Activated gamma-delta T cell treated with anti-CD3 and anti-CD28 coated beads, Interleukin-2, amount 50 U/mL, for 16 hours (primary cell): ENCODE results near the gene PLXNC1.

ENCODE experiments used
- DNase-seq: peaks from one replicate; pipeline ENCODE4 v3.0.0-alpha.2; 2020; ENCODE audit warnings: low read depth

PLXNC1 gene

GRCh38 chr12:94204499-94205247 lies 56.3 kb downstream of the PLXNC1 start:
- no peak for DNase-seq

DNA sequence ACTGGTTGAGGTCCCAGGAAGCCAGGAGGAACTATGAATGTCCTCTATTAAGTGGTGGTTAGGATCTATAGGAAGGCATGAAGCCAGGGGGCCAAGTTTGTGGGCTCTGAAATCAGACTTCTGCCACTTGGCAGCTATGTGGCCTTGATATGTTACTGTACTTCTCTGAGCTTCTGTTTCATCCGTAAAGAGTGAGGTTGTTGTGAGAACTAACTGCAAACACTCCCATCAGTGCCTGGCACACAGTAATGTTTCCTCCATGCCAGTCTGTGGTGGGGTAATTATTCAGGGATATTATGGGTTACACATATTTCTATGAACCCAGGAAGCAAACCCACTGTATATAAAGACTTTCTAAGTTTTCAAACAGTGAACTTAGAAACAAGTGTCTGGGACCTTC lies 57.4 kb downstream of the PLXNC1 start:
- no peak for DNase-seq

DNA sequence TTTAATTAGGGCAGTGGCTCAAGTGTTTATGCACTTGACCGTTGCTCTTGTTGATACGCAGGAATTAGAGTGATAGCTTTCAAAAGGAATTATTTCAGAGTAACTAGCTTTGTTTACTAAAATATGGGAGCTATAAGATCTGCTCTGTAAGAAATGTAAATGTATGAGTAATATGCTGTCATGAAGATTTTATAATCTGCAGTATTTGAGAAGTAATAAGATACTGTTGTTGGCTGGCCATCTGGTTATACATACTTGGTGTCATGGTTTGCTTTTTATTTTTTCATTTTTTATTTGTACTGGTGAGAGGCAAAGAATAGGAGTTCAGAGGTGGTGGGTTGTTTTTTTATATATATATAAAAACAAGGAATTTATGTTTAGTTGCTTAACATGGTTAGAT lies 58.5 kb downstream of the PLXNC1 start:
- DNase-seq, result no peak

DNA sequence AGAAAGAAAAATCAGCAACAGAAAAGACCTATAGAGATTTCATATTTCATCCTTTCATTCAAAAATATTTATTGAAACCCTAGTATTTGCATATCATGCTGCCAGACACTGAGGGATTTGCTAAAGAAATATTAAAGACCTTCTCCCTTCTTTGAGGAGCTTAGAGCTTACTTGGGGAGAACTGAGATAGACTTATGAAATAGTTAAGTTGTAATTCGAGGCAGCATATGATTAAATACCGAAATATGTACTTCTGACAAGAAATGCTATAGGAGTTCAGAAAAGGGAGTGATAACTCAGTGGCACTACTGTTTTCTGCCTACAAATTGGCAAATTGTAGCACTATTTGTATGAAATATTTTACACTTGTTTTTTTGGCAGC lies 59.1 kb downstream of the PLXNC1 start:
- DNase-seq, result no peak

DNA sequence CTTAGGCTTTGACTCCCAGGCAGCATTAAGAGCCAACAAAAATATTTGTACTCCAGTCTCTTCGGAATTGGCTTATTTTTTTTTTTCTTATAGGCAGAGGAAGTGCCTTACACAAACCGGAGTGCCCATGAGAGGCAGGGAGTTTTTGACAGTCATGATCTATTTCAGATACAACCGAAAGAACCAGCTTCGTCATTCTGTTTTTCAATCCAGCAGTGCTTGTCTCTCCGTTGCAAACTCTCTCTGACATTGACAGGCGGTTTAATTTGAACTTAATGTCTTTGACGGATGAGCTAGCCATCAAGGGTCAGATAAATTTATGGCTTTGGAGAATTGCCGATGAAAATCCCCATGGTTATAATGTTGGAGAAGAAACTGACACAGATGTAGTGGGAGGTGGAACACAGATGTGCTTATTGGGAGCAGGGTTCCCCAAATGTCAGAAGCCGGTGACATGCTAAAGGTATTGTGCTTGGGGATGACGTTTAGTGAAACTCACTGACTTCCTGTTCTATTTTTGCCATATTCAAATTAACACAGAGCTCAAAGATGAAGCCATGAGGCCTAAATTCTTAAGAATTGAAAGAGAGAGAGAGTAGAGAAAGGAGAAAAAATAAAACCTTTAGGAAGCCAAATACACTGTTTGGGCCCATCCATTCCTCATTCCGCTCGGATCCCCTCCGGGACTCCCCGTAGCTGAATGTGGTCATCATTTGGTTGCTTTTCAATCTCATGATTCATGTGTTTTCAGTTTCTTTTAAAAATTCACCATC lies 59.7 kb downstream of the PLXNC1 start:
- DNase-seq, result peak; percentile 22

DNA sequence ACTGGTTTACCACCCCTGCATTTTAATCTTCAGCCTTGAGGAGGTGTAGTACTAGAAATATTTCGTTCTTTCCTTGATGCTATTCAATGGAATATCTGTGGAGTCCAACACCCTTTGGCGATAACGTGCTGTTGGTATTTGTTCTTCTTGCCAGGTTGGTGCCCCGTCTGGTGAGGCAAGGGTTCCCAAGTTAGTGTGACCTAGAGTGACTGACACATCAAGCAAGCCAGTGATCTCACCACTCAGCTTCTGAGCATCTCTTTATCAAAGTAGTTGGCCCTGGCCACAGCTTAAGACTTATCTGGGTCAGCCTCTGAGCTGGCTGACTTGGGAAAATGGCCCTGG lies 60.2 kb downstream of the PLXNC1 start:
- DNase-seq, result peak; percentile 3

GRCh38 chr12:94209240-94209639 lies 60.9 kb downstream of the PLXNC1 start:
- DNase-seq, result no peak

GRCh38 chr12:94211021-94211420 lies 62.6 kb downstream of the PLXNC1 start:
- DNase-seq, result no peak

DNA sequence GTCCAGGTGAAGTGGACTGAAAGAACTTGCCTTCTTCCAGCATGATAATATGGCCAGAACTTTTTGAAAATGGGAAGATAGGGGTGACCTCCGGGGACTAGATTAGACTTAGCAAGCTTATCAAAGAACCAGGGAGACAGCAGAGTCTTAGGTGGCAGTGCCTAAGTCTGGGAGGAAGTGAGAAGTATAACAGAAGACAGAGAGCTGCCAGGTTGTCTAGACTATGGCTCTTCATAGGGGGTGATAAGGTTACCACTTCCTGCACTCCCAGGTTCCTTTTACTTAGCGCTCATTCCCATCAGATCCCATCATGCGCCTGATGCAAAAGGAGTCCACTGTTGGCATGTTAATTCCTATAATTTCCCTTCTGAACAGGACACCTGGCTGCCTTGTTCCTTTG lies 69.9 kb downstream of the PLXNC1 start:
- no peak for DNase-seq

DNA sequence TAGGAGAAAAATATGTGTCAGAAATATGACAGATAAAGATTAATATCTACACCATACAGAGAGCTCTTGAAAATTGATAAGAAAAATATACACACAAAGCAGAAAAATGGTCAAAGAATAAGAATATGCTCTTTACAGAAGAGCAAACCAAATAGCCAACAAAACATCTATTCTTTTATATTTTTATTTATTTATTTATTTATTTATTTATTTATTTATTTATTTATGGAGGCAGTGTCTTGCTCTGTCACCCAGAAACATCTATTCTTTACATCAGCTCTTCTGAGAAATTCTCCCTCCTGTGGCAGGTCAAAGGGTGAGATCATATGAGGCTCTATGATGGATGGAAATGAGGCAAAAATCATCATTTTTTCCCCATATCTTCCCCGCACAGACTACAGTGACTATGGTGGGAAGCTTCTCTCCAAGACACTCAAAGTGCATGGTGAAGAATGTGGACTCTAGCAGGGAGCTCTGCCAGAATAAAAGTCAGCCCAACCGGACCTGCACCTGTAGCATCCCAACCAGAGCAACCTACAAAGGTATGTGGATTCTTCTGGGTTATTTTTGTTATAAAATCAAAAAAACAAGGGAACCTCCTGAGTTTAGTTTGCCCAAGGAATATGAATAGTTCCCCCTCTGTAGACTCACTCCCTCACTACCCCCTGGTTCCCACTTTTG lies 71.4 kb downstream of the PLXNC1 start:
- no peak for DNase-seq

DNA sequence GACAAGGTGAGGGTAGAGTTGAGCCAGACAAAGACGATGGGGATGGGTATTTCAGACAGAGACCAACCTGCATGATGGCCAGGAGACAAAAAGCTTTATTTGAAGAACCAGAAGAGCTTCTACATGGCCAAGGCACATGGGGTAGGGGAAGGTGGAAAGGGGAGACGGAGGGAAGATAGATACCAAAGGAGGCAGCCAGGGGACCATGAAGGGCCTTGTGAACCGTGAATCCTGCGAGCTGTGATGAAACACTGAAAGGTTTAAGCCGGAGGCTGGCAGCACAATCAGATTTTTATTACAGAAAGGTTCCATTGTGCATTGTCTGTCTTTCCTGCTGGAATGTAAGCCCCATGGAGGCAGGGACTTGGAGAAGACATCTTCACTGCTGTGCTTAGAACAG lies 72.4 kb downstream of the PLXNC1 start:
- DNase-seq, result no peak

DNA sequence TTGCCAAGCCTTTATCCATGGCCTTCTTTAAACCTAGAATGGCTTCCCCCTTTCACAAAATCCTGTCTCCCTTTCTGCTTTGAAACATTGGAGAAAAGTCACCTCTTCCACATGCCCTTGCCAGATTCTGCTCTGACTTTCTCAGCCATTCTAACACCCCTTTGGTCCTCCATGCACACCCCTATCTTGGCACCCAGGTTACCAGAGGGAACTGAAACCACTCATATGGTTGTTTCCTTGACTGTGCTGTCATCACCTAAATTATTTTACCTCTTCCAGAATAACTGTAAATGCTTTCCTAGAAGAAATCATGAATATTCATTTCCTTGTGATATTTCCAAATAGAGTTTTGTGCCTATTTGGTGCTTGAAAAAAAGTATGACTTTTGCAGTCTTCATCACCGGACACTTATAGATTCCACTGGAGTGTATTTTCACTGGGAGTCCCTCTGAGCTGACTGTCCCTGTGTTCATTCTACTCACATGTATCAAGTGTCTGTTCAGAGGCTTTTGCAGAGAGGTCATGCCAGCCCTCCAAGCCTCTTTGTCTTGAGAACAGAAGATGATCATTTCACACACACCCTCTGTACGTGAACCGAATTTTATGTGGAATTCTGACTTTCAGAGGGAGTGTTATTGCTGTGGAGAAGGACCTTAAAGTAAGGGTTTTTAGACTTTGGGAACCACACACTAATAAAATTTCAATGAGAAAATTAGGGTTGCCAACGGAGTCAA lies 74.1 kb downstream of the PLXNC1 start:
- no peak for DNase-seq

DNA sequence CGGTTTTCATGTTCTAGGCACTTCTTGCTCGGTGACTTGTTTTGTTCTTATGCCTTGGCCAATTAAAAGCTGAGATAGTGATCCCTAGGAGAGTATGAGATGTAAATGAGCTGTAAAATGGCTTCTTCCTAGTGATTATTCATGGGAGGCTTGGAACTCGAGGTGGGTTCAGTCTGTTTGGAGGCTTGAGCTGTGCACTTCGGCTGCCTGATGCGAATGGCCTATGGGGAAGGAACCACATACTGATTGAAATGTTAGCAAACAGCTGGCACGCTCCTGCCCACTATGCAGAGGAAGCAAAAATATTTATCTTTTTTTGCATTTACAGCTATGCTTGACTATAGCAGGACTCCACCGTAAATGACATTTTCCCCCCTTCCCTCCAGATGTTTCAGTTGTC lies 75.5 kb downstream of the PLXNC1 start:
- DNase-seq, result no peak

GRCh38 chr12:94225506-94225905 lies 77.1 kb downstream of the PLXNC1 start:
- DNase-seq, result no peak

GRCh38 chr12:94225947-94226630 lies 77.7 kb downstream of the PLXNC1 start:
- DNase-seq, result no peak

- DNase-seq, result no peak
Observed at GRCh38 chr12:94227066-94227465, 78.7 kb downstream of the PLXNC1 start.

- DNase-seq, result no peak
Observed at GRCh38 chr12:94228488-94228907, 80.1 kb downstream of the PLXNC1 start.

GRCh38 chr12:94229902-94230301 lies 81.5 kb downstream of the PLXNC1 start:
- no peak for DNase-seq

GRCh38 chr12:94230357-94230905 lies 82.1 kb downstream of the PLXNC1 start:
- DNase-seq, result no peak

GRCh38 chr12:94231709-94232108 lies 83.3 kb downstream of the PLXNC1 start:
- no peak for DNase-seq

DNA sequence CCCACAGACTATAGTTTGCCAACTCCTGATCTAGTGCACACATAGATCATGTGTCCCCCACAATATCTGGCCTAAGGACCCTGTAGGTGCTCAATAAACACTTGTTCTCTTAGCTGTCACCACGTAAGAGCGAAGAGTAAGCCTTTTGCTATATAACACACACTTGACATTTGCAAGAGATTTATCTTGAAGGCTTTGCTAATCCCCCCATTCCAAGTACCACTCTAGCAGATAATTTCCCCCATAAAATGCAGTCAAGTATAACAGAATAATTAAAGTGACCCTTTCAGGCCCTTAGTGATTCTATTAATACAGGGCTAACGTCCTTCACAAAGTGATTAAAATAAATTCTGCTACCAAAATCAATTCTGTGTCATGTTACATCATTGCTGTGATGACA lies 87.5 kb downstream of the PLXNC1 start:
- no peak for DNase-seq
